ENCODE data around the gene EMD.

The EMD gene

DNA sequence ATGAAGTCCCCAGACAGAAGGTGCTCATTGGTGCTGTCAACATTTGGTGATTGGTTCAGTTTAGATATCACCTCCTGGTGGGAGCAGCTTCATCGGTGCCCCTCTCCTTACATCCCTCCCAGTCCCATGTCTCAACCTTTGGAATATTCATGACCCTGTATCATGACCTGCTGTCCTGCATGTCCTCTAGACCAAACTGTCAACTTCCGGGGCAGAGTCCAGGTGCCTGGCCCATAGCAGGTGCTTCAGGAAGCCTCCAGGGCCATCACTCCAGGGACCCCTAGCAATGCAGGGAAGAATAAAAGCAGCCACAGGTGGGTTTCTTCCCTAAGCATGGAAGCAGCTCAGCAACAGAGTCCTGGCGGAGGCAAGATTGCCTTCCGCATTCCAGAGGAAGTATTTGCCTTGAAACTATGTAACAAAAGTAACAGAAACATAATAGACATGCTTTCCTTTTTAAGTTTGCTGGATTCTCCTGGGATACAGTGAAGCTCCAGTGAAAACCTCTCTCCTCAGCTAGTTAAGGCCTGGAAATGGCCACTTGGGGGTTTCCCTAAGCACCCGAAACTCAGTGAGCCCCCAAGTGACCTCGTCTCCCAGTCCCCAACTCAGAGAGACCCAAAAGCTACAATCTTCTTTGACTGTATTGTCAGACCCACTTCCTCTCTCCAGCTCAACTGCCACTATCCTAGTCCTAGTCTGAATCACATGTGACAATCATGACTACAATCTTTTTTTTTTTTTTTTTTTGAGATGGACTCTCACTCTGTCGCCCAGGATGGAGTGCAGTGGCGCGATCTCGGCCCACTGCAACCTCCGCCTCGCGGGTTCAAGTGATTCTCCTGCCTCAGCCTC lies 48.0 kb downstream of the EMD start:
- DNase-seq: no peak

DNA sequence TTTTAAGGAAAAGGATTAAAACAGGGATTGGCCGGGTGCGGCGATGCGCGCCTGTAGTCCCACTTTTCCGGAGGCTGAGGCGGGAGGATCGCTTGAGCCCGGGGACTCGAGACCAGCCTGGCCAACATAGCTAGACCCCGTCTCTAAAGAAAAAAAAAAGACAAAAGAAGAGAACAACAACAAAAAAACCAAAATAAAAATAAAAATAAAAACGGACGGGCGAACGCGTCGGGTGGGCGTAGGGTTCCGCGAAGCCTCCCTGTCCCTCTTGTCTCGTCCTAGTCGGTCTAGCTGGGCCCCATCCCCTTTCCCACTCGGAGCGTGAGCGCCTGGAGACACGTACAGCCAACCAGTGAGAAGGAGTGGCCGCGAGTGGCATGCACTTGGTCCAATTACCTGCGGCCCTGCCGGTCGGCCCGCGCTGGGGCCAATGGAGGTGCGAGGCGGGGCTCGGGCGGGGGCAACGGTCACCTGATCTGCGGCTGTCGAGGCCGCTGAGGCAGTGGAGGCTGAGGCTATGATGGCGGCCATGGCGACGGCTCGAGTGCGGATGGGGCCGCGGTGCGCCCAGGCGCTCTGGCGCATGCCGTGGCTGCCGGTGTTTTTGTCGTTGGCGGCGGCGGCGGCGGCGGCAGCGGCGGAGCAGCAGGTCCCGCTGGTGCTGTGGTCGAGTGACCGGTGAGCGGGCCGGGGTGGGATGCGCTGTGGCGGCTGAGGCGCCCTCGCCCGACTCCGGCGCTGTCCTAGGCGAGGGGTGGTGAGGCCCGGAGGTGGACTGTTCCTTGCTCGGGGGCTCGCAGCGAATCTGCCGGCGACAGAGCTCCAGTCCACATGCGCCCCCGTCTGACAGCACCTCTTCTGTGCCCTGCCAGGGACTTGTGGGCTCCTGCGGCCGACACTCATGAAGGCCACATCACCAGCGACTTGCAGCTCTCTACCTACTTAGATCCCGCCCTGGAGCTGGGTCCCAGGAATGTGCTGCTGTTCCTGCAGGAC lies 49.4 kb downstream of the EMD start, which contains the start of gene ATP6AP1:
Gene ATP6AP1 (plus strand): TSS at position 502 of the 996 bp plus-strand sequence. CDS start 16 bp downstream, at position 518.
- peak; percentile 89 for DNase-seq

DNA sequence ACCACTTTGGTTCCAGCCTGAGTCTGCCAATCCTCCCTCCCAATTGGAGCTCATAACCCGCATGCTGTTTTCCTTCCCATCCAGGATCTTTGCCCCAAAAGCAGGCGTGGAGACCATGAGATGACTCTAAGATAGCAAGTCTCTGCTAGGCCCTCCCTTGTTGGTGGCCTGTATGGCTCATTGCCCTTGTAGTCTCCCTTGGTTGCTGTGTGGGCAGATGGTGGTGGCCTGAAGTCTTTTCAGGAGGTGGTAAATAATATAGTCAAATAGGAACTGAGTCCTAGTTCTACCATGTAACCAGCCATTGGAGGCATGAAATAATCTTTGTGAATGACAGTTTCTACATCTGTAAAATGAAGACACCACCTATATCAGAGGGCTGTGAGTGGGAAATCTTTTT lies 50.6 kb downstream of the EMD start:
- no peak for DNase-seq

DNA sequence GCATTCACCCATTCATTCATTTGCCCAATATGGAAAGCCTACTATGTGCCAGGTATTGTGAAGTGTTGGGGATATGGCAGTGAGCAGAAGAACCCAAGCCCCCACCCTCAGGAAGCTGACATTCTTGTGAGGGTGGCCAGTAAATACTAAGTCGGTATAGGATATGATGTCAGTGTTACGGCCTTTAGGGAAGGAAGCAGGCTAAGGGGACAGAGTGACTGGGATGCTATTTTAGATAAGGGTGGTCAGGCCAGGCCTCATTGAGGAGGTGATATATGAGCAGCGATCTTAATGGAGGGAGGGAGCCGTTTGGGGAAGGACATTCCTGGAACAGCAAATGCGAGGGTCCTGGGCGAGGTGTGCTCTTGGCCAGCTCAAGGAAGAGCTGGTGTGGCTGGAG lies 51.4 kb downstream of the EMD start:
- no peak for DNase-seq

DNA sequence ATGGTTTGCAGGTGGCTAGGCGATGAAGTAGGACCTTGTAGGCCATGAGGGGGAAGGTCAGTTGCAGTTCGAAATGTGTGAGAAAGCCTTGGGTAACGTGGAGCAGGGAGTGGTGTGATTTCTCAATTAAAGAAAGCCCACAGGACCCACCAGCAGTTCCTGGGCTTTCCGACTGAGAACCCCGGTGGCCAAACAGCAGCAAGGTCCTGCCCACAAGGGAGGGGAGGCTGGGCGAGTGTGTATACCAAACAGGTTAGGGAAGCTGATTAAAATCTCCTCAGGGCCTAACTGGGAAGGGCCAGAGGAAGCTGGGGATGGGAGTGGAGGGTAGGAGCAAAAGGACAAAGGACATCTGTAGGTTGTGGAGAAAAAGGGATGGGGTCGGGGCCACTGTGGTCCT lies 51.8 kb downstream of the EMD start:
- DNase-seq: peak; percentile 47
